Stimulated activated CD4-positive, alpha-beta T cell treated with anti-CD3 and anti-CD28 coated beads, TNF-alpha, amount 100 ng/mL, for 24 hours (primary cell): ENCODE data around the gene RALGAPA2.

Source experiments
- DNase-seq, 3 experiments: peaks; one replicate each; pipeline ENCODE4 v3.0.0-alpha.2; 2020; ENCODE audit warnings: low read depth in 3 of 3

Gene RALGAPA2

DNA sequence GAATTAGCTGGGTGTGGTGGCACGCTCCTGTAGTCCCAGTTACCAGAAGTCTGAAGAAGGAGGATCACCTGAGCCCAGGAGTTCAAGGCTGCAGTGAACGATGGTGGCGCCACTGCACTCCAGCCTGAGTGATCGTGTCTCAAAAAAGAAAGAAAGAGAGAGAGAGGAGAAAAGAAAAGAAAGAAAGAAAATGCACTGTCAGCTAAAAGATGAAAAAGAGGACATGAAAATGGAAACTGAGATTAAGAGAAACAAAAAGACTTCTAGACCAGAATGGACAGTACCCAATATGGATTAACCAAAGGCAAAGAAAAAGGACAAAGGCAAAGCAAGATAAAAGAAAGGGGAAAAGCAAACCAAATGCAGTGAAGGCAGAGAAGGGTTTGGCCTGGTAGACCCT is 9.0 kb upstream of the RALGAPA2 start:
- no peak for DNase-seq

DNA sequence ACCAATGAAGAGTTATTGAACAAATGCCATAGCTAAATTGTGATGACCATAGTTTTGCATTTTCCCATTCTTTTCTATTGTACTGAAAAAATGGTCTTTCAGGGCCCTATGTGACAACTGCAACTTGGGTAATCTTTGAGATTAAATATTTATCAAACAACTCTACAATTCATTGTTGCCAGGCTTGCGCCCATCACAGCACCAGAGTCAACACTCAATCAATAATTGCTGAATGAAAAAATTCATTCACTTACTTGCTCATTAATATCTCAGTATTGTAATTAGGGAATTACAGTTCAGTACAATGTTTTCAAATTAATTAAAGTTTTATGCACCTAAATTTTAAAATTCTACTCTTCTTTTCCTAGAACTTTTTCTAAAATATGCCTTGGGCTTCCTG is 7.7 kb upstream of the RALGAPA2 start:
- DNase-seq, result no peak

DNA sequence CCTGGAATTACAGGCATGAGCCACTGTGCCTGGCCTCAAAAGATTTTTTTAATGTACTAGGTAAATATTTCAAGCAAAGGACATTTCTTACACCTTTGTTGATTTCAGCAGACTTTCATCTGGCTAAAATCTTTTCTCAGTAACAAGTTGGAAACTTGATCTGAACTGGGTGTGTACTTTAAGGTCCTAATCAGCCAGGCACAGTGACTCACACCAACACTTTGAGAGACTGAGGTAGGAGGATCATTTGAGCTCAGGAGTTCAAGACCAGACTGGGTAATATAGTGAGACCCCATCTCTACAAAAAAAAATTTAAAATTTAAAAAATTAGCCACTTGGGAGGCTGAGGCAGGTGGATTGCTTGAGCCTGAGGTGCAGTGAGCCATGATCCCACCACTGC is 7.0 kb upstream of the RALGAPA2 start:
- no peak for DNase-seq

DNA sequence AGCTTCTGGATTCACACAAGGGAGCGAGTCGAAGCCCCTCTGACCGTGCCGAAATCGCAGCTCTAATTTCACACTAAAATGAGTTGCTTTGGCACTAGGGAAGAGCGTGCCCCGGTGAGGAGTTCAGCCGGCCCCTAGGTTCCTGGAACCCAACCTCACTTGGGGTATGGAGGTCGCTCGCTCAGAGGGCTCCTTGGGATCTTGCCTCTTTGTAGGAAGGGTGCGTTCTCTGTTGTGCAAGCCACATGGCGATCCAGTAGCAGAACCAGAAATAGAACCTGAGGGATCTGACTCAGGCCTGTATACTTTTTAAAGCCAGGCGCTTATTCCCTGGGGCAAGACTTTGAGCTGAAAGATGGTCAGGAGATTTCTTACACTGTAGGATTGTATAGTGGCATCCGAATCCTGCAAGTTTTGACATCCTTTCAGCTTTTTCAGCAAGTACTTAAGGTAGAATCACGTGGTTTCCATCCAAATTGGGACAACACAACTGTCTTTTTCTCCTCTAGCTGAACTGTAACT is 861 bp upstream of the RALGAPA2 start:
- DNase-seq, result no peak

DNA sequence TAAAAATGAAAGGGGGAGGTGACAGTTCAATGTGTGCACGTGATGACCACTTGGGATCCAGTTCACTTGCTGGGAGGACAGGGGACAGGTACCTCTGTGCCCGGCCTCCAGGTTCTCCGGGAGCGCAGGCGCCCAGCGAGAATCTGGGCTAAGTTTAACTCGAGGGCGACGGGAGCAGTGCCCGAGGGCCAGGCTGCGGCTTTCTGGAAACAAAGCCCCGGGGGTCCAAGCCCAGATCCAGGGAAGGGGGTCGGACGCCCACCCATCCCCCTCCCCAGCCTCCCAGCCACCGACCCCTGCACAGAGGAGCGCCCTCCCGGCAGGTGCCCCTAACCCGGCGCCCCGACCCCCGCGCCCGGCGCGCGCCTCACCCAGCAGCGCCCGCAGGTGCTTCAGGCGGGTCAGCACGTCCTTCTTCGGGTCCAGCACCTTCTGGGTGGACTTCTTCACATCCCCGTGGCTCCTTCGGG is 405 bp downstream of the RALGAPA2 start:
- DNase-seq, result no peak

DNA sequence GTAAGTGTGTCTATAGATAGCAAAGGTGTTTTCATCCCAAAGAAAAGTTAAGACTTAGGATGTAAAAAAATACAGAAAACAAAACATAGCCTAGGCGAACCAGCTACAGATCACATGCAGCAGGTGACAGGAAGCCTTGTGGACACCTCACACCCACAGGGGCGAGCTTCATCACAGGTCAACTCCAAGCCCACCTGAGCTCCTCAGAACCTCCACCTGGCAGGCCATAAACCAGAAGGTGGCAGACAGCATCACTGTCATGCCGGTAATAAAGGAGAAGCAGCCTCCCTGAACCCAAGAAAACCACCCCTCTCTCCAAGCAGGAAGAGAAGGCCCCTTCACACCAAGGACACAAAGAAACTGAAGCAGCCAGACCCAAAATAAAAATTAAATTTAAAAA is 1.0 kb downstream of the RALGAPA2 start:
- DNase-seq, result no peak

DNA sequence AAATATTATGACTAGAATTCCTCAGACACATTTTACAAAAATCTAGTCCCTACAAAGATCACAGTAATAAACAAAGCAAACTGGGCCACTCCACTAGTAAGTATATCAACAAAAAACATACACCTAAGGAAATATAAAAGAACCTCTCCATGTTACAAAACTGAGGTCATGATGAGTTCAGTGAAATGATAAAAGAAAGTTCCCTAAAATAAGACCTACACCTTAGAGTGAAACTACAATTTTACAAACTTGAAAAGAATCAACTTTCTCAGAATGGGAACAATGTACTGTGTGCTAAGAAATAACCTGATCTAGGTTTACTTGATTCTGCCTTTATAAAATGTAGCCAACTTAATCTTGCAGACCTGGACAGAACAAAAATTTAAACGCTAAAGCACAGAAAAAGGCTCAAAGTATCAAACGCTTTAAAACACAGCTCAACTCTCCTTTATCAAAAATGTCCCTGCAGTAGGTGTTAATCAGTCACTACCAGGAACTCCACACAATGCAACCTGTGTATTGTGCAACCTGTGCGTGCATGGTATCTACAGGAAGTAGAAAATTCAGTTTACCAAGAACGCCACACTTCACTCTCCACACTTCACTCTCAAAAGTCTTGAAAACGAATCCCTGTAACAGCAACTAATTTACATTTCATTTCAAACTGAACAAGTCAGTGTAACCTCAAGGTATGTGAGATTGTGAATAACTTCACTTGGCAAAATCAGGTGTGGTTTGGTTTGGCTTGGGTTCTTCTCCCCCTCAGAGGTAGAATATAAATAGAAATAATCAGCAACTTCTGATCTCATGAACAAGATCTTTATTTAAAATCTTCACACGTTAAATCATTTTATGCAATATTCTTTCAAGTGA is 1.8 kb downstream of the RALGAPA2 start:
- DNase-seq, result no peak

DNA sequence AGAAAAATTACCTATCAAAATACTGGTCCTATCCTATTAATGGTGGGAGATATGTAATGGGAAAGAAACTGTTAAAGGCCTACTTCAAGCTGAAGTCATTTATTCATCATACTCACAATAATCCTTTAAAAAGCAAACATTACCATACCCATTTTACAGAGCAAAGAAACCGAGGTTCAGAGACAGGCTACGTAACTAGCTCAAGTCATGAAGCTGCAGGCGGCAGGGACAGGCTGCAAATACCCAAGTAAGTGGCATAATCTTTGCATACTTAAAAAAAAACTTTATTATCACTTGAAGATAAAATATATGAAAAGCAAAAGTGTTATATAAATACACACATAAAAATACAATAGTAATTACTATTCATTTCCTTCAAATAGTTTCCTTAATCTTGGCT is 2.6 kb downstream of the RALGAPA2 start:
- no peak for DNase-seq

DNA sequence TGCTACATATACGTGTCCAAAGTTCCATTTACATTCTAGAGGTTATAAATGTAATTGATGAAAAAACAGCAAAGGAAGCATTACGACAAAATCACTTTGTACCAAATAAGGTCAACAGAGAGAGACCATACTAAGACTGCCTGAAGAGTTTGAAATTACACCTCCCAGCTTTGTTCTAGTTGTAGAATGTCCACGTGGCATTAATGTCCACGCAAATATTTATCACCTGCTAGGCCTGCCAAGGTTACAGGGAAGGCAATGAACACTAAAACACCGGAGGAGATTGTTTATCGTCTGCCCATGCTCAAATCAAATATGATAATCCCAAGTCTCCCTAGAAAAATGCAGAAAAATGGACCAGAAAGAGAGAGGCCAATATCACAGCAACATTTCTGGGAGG is 6.2 kb downstream of the RALGAPA2 start:
- no peak for DNase-seq

DNA sequence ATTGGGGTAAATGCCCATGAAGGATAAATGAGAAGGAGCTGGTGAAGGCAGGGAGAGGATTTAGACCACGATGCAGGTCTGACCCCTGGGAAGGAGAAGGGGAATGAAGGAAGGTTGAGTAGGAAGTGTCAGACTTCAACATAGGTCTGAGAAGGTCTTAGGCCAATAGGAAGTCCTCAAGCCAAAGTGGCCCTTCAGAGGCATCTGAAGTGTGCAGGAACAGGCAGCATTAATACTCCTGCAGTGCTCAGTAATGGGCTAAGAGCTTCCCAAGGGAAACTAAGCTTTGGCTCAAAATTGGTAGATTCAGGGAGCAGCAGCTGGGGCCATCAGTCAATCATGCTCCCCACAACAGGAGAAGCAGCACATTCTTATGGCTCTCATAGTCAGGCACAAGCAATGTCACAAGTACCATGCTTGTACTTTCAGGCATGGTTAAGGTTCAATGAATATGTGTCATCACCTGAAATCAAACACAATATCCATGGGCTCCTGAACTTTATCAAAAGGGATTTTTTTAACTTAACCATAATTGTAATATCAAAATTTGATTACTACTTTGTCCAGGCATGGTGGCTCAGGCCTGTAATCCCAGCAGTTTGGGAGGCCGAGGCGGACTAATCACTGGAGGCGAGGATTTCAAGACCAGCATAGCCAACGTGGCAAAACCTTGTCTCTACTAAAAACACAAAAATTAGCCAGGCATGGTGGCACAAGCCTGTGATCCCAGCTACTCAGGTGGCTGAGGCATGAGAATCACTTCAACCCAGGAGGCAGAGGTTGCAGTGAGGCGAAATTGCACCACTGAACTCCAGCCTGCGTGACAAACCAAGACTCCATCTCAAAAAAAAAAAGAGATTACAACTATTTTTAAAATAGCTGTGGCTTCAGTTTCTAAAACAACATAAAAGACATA is 9.9 kb downstream of the RALGAPA2 start:
- no peak for DNase-seq

DNA sequence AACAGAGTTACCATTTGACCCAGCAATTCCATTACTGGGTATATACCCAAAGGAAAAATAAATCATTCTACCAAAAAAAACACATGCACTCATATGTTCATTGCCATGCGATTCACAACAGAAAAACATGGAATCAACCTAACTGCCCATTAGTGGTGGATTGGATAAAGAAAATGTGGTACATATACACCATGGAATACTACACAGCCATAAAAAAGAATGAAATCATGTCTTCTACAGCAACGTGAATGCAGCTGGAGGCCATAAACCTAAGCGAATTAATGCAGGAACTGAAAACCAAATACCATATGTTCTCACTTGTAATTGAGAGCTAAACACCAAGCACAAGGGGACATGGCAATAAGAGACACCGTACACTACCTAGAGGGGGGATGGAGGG is 12.5 kb downstream of the RALGAPA2 start:
- no peak for DNase-seq

DNA sequence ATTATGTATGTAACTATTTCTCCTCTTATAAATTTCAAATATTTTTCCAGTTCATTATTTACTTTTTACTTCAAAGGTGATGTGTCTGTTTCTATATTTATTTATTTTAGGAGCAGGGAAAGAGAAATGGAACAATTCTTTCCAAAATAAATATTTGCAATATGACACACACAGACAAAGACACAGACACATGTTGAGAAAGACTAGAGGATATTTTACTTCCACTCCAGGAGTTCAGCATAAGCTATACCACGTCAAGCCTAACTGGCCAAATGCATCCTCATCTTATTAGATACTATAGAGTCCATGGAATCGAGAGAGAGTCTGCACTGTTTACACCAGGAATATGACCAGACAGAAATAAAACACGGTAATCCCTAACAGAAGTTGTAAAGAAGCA is 13.3 kb downstream of the RALGAPA2 start:
- DNase-seq, result no peak

DNA sequence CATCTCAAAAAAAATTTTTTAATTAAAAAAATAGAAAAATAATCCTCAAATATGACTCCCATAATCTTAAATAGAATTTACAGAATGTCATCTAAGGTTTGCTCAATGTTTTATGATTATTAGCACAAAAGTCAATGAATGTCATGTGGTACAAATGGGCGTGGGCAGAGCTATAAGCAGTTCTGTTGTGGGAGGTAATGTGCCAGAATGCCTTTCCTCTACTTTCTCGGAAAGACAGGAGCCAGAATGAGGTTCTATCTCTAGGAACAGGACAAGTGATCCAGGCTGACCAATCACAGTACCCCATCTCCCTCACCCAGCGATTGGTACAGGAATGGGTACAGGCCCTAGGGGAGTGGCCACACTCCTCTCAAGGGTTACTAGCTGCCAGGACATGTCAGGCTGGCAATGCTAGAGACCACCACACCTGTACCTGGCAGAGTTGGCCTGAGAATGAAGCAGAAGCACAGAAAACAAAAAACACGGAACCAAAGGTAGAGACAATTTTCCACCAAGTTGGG is 15.1 kb downstream of the RALGAPA2 start:
- DNase-seq, result no peak

DNA sequence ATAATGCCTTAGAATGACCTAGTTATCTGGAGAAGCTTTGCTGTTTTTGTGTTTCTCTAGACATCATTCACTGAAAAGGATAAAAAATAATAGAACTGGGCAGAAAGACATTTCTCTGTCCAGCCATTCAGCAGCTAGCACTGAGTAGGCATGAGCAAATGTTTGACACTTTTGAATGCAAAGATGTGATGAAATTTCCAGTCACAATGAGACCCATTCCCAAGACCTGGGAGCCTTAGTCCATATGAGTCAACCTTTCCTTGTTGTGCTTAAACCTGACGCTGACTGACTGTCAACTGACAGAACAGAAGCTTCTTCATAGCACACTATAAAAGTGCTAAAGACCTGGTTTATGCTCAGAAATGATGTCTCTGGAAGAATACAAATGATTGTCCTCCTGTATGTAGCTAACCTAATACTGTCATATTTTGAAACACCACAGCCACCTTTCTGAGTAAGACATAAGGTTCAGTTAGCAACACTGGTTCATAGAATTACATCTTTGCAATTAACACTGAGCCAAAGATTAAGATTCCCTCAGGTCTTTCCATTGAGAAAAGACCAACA is 17.1 kb downstream of the RALGAPA2 start:
- no peak for DNase-seq

DNA sequence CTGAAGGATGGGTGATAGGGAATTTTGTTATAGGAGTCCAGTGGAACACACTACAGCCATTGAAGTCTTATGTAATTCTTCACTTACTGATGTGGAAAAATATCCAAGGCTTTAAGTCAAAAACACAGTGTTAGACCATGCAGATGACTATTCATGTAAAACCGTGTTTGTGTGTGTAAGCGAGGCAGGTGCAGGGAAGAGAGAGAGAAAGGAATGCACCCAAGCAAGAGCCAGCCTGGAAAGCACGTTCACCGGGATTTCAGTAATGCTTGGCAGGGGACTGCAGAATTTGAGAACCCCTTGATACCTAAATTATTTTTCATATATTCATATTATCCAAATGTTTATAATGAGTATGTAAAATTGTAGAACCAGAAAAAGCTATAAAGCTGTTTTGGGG is 17.9 kb downstream of the RALGAPA2 start:
- no peak for DNase-seq

DNA sequence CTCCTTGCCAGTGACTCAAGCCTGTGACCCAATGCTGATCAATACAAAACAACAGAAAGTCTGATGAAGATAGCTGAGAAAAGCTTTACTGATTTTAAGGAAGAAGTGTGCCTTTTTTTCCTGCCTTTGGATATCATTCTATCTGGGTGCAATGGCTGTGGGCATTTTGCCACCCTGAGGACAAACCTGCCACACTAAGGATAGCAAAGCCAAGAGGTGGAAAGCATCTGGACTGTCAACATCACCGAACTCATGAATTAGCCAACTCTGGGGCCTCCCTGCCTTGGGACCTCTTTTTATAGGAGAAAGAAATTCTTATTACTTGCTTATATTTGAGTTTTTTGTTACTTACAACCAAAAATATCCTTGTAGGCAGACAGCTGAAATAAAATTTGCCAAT is 19.9 kb downstream of the RALGAPA2 start:
- DNase-seq, result no peak

DNA sequence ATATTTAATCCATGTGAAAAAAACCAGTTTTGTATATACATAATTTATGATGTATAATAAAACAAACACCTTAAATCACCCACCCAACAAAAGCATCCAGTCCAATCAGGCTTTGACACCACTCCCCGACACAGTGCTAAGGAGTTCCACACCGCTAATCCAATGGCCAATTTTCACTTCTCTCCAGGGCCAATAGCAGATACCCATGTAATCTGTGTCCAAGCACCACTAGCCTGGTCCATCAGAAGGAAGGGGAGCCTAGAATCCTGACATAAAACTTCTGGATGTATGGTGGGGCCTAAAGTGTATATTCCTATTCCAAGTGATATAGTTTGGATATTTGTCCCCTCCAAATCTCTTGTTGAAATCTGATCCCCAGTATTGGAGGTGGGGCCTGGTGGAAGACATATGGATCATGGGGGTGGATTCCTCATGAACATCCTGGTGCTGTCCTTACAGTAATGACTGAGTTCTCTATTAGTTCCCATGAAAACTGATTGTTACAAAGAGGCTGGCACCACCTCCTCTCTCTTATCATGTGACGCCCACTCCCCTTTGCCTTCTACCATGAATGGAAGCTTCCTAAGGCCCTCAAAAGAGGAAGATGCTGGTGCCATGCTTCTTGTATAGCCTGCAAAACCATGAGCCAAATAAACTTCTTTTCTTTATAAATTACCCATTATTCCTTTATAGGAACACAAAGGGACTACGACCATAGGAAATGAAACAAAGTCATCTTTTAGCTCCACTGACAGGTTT is 20.8 kb downstream of the RALGAPA2 start:
- no peak for DNase-seq

DNA sequence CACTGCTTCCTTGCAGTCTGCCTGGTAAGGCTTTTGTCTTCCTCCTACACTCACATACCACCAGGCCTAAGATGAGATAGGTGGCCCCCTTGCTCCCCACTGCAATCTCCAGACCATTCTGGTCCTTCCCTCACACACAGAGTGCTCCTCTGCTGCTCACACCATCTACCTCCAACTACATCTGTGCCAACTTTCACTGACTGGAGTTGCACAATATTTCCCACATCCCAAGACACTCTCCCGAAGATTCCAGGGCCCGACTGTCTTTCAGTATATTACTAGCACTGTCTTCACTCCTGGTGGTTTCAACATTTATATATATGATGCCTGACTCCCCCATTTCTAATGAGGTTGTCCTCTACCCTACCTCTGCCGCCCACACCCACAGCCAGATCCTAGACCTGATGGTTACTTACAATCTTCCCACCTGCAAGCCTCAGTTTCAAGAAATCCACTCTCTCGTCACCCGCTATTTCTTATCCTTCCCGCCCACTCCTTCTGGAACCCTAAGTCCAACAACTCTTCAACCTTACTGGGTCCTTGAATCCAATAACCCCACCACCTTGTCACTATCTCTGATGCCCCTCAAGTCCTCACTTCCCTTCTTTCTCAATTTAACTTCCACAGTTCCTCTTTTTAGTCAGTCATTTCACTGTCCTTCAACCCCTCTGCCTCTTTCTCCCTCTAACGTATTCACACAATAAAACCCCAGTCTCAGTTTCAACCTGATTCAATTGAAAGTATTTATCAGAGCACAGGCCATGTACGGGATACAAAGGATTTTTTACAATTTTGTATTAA is 21.6 kb downstream of the RALGAPA2 start:
- no peak for DNase-seq

DNA sequence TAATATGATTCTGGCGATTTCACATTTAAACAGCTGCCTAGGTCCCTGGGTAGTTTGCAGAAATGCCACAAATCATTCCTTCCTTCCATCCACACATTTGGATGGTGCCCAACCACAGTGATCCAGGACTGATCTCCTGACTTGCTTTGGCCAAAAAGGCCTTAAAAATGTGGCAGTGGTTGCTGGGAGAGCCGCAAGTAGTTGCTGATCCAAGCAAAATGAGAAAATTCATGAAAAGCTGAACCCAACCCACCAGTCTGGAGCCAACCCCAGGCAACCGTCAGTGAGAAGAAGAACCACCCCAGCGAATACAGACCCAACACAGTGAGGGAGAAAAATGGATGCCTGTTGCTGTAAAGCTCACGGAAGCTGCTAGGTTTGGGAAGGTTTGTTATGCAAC is 25.1 kb downstream of the RALGAPA2 start:
- DNase-seq, result no peak

DNA sequence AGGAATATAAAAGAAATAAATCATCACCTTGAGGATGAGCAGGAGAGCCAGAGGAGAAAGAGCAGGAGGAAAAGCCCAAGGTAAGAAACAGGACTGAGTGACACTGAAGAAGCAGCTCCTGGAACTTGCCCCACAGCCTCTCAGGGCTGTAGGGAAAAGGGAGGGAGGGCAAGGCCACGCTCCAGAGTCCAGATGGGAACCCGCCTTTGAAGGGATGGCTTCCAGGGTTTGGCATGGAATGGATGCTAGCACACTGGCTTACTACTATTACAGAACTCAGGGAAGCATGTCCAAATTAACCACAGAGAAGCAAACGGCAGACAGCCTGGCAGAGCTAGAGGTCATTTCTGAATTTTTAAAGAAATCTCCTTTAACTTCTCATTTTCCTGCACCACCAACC is 26.8 kb downstream of the RALGAPA2 start:
- no peak for DNase-seq
